ENCODE data around the gene FBXO36.
A peak's percentile ranks its signal among the peaks of the same experiment; 100 is the strongest.
"Not testable (repeated sequence)": the region's sequence is repeated elsewhere in the genome, so short reads cannot be mapped to it uniquely, and the experiment has no call there.

The FBXO36 gene

GRCh38 chr2:229914171-229914570 is 8.1 kb upstream of the FBXO36 start:
- DNase-seq: peak; percentile 63 to 68

GRCh38 chr2:229917793-229918192 is 4.5 kb upstream of the FBXO36 start:
- no peak for DNase-seq

GRCh38 chr2:229920011-229920641 is 2.2 kb upstream of the FBXO36 start:
- peak in 1 of 2 donors; percentile 8 for DNase-seq

GRCh38 chr2:229921101-229921891 is 1.0 kb upstream of the FBXO36 start:
- DNase-seq: peak; percentile 68 to 71

GRCh38 chr2:229921892-229922448 is 333 bp upstream of the FBXO36 start, which contains the start of gene TRIP12:
Gene TRIP12, minus strand, starts transcription at chr2:229922009. Its CDS starts 41,930 bp downstream, at chr2:229880079.
- DNase-seq: peak; percentile 84 to 89

GRCh38 chr2:229924541-229924940 is 2.2 kb downstream of the FBXO36 start:
- not testable (repeated sequence) for DNase-seq

- no peak for DNase-seq
Measured at GRCh38 chr2:229925201-229925600, 2.9 kb downstream of the FBXO36 start.

GRCh38 chr2:229927817-229928321 is 5.6 kb downstream of the FBXO36 start:
- DNase-seq: no peak

GRCh38 chr2:229930656-229931055 is 8.4 kb downstream of the FBXO36 start:
- no peak for DNase-seq

- DNase-seq: no peak
Measured at GRCh38 chr2:229931241-229931640, 8.9 kb downstream of the FBXO36 start.

- DNase-seq: no peak
Measured at GRCh38 chr2:229937537-229937936, 15.2 kb downstream of the FBXO36 start.

GRCh38 chr2:229942671-229943070 is 20.4 kb downstream of the FBXO36 start:
- DNase-seq: no peak

GRCh38 chr2:229943171-229943570 is 20.9 kb downstream of the FBXO36 start:
- no peak for DNase-seq

- peak in 1 of 2 donors; percentile 3 for DNase-seq
Measured at GRCh38 chr2:229943770-229944449, 21.6 kb downstream of the FBXO36 start.

GRCh38 chr2:229945975-229946374 is 23.7 kb downstream of the FBXO36 start:
- no peak for DNase-seq

- peak in 1 of 2 donors; percentile 14 for DNase-seq
Measured at GRCh38 chr2:229947544-229947943, 25.2 kb downstream of the FBXO36 start.

GRCh38 chr2:229952256-229952835 is 30.0 kb downstream of the FBXO36 start:
- DNase-seq: no peak

- DNase-seq: no peak
Measured at GRCh38 chr2:229955663-229956062, 33.4 kb downstream of the FBXO36 start.

- DNase-seq: no peak
Measured at GRCh38 chr2:229956491-229956890, 34.2 kb downstream of the FBXO36 start.

- not testable (repeated sequence) for DNase-seq
Measured at GRCh38 chr2:229963596-229963995, 41.3 kb downstream of the FBXO36 start.

GRCh38 chr2:229969921-229970320 is 47.6 kb downstream of the FBXO36 start:
- no peak for DNase-seq

- DNase-seq: no peak
Measured at GRCh38 chr2:229970406-229970805, 48.1 kb downstream of the FBXO36 start.

Measured in inflammatory macrophage treated with lipopolysaccharide for 1 hour (primary cell).